ENCODE data around the gene CDK19.
"Not testable (repeated sequence)": the region's sequence is repeated elsewhere in the genome, so short reads cannot be mapped to it uniquely, and the experiment has no call there.

Gene CDK19

GRCh38 chr6:110723017-110723416, 92.3 kb downstream of the CDK19 start:
- no peak for TF ChIP-seq CTCF (IDR thresholded peaks at IDR 0.05; ENCODE audit: borderline replicate concordance, insufficient read depth, low read depth, low read length)
- no peak overlapping the region for H3K4me3 ChIP-seq (ENCODE audit: low read depth, low read length)

- no peak for TF ChIP-seq CTCF (IDR thresholded peaks at IDR 0.05; ENCODE audit: borderline replicate concordance, insufficient read depth, low read depth, low read length)
These were observed 95.2 kb downstream of the CDK19 start for GRCh38 chr6:110720066-110720465.

GRCh38 chr6:110719601-110720000, 95.7 kb downstream of the CDK19 start:
- H3K4me3 ChIP-seq (ENCODE audit: low read depth, low read length), result not testable (repeated sequence)

More at GRCh38 chr6:110720066-110720465, 95.2 kb downstream of the CDK19 start:
- no peak overlapping the region for H3K4me3 ChIP-seq (ENCODE audit: low read depth, low read length)

GRCh38 chr6:110714143-110714542, 101.1 kb downstream of the CDK19 start:
- no peak for TF ChIP-seq CTCF (IDR thresholded peaks at IDR 0.05; ENCODE audit: borderline replicate concordance, insufficient read depth, low read depth, low read length)
- H3K4me3 ChIP-seq (ENCODE audit: low read depth, low read length), result no peak overlapping the region

GRCh38 chr6:110712238-110712637, 103.0 kb downstream of the CDK19 start:
- TF ChIP-seq CTCF (IDR thresholded peaks at IDR 0.05; ENCODE audit: borderline replicate concordance, insufficient read depth, low read depth, low read length), result no peak

GRCh38 chr6:110710115-110710514, 105.2 kb downstream of the CDK19 start:
- no peak for TF ChIP-seq CTCF (IDR thresholded peaks at IDR 0.05; ENCODE audit: borderline replicate concordance, insufficient read depth, low read depth, low read length)
- no peak overlapping the region for H3K4me3 ChIP-seq (ENCODE audit: low read depth, low read length)

More at GRCh38 chr6:110712238-110712637, 103.0 kb downstream of the CDK19 start:
- no peak overlapping the region for H3K4me3 ChIP-seq (ENCODE audit: low read depth, low read length)

GRCh38 chr6:110708295-110708950, 106.8 kb downstream of the CDK19 start:
- no peak for TF ChIP-seq CTCF (IDR thresholded peaks at IDR 0.05; ENCODE audit: borderline replicate concordance, insufficient read depth, low read depth, low read length)
- no peak overlapping the region for H3K4me3 ChIP-seq (ENCODE audit: low read depth, low read length)
